ENCODE data around the gene P4HA2. TPM values are rescaled to one million over a fixed set of nuclear protein-coding genes. Genes with fewer than 3 reads are reported as not detected.

Gene P4HA2
- total RNA-seq, 1 experiment from 2014 or later, result 15.1 TPM

- TF ChIP-seq FOXJ3 (CRISPR knock-in tag; IDR thresholded peaks at IDR 0.05; ENCODE audit: borderline replicate concordance), result no peak
- TF ChIP-seq NFATC4 (CRISPR knock-in tag; IDR thresholded peaks at IDR 0.05), result no peak
- TF ChIP-seq GRHL2 (CRISPR knock-in tag; IDR thresholded peaks at IDR 0.05; ENCODE audit: insufficient replicate concordance, severe bottlenecking), result no peak
- no peak for TF ChIP-seq CREM (CRISPR knock-in tag; IDR thresholded peaks at IDR 0.05)
- TF ChIP-seq E2F5 (CRISPR knock-in tag; IDR thresholded peaks at IDR 0.05), result no peak
- TF ChIP-seq ZBTB21 (CRISPR knock-in tag; IDR thresholded peaks at IDR 0.05; ENCODE audit: borderline replicate concordance), result no peak
- no peak for TF ChIP-seq ARID4B (CRISPR knock-in tag; IDR thresholded peaks at IDR 0.05; ENCODE audit: borderline replicate concordance)
These were observed 24.8 kb downstream of the P4HA2 start (continued) for GRCh38 chr5:132202711-132203463.

GRCh38 chr5:132199116-132199680, 28.5 kb downstream of the P4HA2 start:
- no peak for DNase-seq (ENCODE audit: low spot score)
- Mint-ChIP-seq H3K4me3 (no peak overlapping the region), H3K4me1 (no peaks in the 10 kb centered on the region), H3K36me3 (no peaks in the 10 kb centered on the region), H3K27me3 (ENCODE audit: low read depth) (no peaks in the 10 kb centered on the region), H3K27ac (no peak overlapping the region), H3K9me3 (no peaks in the 10 kb centered on the region)
- ATAC-seq, result no peak
- TF ChIP-seq ARID4B (CRISPR knock-in tag; IDR thresholded peaks at IDR 0.05; ENCODE audit: borderline replicate concordance) (no peak), SMAD4 (CRISPR knock-in tag; IDR thresholded peaks at IDR 0.05) (no peak), ZNF512 (CRISPR knock-in tag; IDR thresholded peaks at IDR 0.05; ENCODE audit: borderline replicate concordance) (no peak), EMX1 (CRISPR knock-in tag; IDR thresholded peaks at IDR 0.05) (no peak), ETV6 (CRISPR knock-in tag; IDR thresholded peaks at IDR 0.05) (no peak), ZBTB43 (CRISPR knock-in tag; IDR thresholded peaks at IDR 0.05) (no peak), OVOL2 (CRISPR knock-in tag; IDR thresholded peaks at IDR 0.05; ENCODE audit: borderline replicate concordance) (no peak), NR1H2 (CRISPR knock-in tag; IDR thresholded peaks at IDR 0.05) (no peak), SMAD3 (CRISPR knock-in tag; IDR thresholded peaks at IDR 0.05; ENCODE audit: borderline replicate concordance) (no peak), ZNF219 (CRISPR knock-in tag; IDR thresholded peaks at IDR 0.05; ENCODE audit: borderline replicate concordance) (no peak)
- ChIA-PET CTCF (interaction anchor here (1.0 kb wide), 1 partner anchor 9 kb away, joined by 3 read pairs; no protein-coding TSS in a partner anchor), POLR2A (no interaction called here)

Data from WTC11 (cell line).